NCI-H460 (cell line): ENCODE measurements around the gene COPG1. TPM values are rescaled to one million over a fixed set of nuclear protein-coding genes. Genes with fewer than 3 reads are reported as not detected.

ENCODE experiments used
- DNase-seq: peaks from one replicate; pipeline ENCODE4 v3.0.0-alpha.2; 2016; ENCODE audit warnings: low read depth; ENCODE audit errors: extremely low read depth
- small RNA-seq, 2 experiments: library from RNA; depleted of rRNA; stranded (forward); fragments of <200 nt; gene quantifications; one replicate each; pipeline ENCODE3, GENCODE V24; 2014
- total RNA-seq: library from RNA; depleted of rRNA; stranded (reverse); fragments of >200 nt; shearing (Covaris generic); gene quantifications from 2 replicates; pipeline ENCODE4 v1.2.3, GENCODE V29; 2014; rRNA removed

Gene COPG1
- total RNA-seq, 1 experiment from 2014 or later: 127 TPM

- no peak for DNase-seq
Observed at GRCh38 chr3:129326595-129326994, 77.2 kb downstream of the COPG1 start.

Small RNA genes within 50 kb of the gene (small RNA-seq; reads per million reads assigned to genes)
- gene MIR6826 (0 reads per million in 2 experiments), gene RPS27P12 (0 reads per million in 2 experiments)

Other genes starting within 250 kb of the COPG1 start
- gene EFCC1, start 248.3 kb upstream of the COPG1 start, total RNA-seq: not detected in 2 replicates
- gene GP9, start 188.8 kb upstream of the COPG1 start, total RNA-seq: not detected in 2 replicates
- gene RAB43, start 127.8 kb upstream of the COPG1 start, total RNA-seq: 7.7 and 8.2 TPM in 2 replicates
- gene ISY1, start 88.5 kb upstream of the COPG1 start, total RNA-seq: 21.6 TPM in 2 replicates
- 341 and 344 TPM in 2 replicates for gene CNBP, start 65.7 kb upstream of the COPG1 start, total RNA-seq
- 18.3 and 21.0 TPM in 2 replicates for gene HMCES, start 29.3 kb downstream of the COPG1 start, total RNA-seq
- gene EFCAB12, start 179.0 kb downstream of the COPG1 start, total RNA-seq: not detected in 2 replicates
- gene MBD4, start 190.3 kb downstream of the COPG1 start, total RNA-seq: 21.4 and 26.9 TPM in 2 replicates
- gene IFT122, start 190.6 kb downstream of the COPG1 start, total RNA-seq: 4.0 and 7.0 TPM in 2 replicates